Activated gamma-delta T cell treated with anti-CD3 and anti-CD28 coated beads, Interleukin-2, amount 50 U/mL, for 16 hours (primary cell): Measurements from ENCODE around the gene CERKL.

Experiments used
- DNase-seq: peaks from one replicate; pipeline ENCODE4 v3.0.0-alpha.2; 2020; ENCODE audit warnings: low read depth

The CERKL gene

GRCh38 chr2:181574321-181574720, 82.6 kb downstream of the CERKL start:
- no peak for DNase-seq

- no peak for DNase-seq
Observed at GRCh38 chr2:181573140-181573736, 83.7 kb downstream of the CERKL start.

DNA sequence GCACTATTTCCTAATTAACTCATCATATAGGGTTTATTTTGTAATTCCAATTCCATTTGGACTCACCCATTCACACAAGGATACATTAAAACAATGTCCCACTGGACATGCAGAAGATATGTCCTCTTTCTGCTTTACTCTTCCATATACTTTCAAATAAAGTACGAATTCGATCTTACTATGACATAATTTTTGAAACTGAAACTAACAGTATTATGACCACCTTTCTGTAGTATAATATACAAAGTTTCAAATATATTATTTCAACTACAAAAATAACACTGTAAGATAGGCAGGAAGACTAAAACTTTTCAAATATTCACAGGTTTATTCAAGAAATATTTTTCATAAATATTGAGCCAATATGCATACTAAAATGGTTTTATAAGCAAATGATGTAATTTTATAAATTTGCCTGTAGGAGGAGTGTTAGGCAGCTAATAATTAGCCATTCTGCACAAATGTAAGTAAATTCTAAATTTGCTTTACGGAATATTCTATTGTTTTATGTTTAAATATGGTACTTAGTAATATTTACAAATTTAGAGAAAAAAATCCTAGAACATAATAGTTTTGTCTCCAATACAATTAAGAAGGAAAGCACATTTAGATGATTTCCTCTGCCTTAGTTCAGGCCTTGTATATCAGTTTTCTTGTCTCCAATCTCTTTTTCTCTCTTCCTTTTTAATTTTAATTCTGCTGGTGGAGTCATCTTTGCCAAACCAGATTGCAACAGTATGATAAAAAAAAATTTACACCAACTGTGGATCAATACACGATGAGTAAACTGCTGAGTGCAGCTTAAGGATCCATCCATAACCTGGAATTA, 85.9 kb downstream of the CERKL start:
- no peak for DNase-seq

DNA sequence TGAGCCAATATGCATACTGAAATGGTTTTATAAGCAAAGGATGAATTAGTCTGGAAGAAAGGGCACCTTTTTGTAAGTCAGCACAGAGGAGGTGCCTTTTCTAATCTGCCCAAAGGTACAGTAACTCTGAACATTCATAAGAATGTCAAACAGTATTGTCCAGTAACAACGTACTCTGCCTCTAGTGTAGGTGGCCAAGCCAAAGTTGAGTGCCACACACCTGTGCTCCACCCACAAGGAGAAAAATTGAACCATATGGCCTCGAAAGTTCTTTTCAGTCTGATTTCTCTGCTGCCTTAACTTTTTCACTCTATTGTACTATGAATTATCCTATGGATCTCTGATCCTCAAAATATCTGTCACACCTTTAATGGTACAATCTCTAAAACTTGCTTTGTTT, 86.8 kb downstream of the CERKL start:
- no peak for DNase-seq

DNA sequence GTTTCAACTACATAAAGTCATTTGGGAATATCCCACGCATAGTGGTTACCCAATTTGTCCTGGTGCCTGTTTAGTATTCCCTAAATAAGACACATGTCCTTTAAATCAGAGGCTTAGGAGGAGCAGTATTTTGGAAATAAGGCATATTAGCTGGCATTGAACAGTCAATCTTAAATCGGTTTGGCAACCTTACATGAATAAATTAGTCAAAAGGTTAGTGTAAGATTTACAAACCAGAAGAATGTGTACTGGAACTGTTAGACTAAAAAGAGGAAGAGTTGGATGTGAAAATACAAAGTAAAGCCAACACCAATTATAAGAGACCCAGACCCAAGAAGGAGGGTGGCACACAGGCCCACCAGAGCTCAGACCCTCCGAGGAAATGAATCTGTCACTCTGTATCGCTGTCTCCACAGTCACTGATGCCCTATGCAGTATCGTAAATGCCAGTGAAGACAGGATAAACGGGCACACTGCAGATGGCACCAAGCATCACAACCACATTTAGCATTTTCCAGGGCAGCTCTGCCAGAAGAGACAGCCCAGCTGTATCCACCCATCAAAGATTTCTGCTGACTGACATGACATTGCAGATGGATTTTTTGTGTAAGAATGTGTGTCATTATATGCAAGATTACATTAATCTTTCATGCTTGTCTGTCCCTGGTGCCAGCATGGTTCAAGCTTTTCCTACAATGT, 90.4 kb downstream of the CERKL start:
- DNase-seq, result no peak

DNA sequence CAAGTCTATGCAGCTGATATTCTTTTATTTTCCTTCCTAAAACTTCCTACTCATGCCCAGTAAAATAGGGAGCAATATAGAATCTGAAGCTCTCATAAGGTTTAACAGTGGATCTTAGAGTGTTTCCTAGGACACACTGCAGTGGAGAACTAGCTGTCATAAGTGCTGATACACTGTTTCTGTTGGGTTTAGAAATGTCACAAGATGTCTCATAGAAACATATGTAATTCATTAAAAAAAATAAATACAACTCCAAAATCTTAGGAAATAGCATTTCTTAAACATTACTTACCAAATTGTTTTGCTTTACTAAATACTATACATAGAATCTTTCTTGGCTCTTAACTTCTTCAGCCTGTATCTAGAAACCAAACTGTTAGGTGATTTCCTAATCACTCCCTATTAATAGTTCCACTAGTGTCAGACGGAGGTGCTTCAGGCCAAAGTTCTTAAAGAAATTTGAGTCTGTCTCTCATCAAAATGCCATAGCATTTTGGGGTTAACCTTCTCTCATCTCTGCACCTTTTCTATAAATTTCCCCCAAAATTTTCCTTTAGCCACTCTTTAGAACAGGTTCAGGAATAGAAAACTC, 93.7 kb downstream of the CERKL start:
- no peak for DNase-seq

DNA sequence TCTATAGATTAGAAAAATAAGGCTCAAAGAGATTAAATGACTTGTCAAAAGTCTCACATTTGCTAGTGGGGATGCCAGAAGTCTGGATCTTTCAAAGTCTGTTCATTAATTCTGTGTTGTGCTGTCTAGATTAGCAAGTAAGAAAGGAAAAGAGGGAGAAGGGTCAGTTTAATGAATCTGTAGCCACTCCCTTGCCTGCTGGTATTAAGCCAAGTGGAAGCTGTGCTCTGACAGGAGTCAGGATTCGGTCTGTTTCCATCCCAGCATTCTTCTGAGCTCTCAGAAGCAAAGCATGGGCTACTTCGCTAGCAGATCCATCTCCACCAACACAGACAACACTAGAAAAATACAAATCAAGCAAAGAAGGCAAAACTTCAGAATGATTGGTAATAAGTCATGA, 98.5 kb downstream of the CERKL start:
- DNase-seq, result no peak

DNA sequence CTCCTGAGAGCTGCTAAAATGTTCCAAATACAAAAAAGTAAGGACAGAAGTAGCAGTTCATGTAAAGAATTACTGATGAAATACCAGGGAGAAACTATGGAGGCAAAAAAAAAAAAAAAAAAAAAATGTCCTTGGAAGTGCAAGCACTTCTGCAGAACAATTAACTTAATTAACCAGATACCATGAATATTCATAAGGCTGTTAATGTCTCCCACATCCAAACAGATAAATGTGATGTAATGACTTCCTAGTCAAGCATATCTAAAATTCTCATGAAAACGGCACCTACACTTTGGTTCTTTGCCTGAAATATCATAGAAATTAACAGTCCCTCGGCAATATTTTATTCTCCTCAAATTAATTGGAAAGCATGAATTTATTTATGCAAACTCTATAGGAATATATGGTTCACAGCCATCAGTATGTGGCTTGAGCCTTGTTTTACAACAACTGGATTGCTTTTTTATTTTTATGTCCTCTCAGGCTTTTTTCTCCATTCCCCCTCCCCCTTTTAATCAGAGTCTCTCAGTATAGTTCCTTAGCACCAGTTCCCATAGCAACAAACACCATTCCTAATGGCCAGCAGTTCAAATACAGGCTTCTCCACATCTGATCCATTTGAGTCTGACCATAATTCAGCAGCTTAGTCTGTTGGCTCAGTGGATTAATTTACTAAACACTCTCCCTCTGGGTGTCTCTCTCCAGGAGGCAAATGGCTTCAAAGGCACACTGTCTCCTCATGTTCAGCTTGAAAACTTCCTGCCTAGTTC, 102.7 kb downstream of the CERKL start:
- DNase-seq, result no peak

DNA sequence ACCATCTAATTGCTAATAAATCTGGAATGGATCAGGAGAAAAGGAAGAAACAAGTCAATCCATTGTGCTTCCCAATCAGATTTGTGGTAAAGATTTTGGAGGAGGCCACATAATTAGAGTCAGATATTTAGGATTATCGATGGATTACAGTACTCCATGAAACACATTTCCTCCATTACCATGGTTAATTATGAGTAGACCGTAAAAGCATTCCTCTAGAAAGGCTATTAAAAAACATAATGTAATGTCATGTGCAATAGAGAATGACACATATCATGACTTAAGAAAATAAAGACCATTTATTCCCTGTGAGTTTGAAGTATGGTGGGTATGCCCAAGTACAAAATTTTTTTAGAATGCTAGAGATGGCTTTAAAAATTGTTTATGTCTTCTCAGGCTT, 103.7 kb downstream of the CERKL start:
- DNase-seq, result no peak

- DNase-seq, result no peak
Observed at GRCh38 chr2:181552808-181553207, 104.1 kb downstream of the CERKL start.

DNA sequence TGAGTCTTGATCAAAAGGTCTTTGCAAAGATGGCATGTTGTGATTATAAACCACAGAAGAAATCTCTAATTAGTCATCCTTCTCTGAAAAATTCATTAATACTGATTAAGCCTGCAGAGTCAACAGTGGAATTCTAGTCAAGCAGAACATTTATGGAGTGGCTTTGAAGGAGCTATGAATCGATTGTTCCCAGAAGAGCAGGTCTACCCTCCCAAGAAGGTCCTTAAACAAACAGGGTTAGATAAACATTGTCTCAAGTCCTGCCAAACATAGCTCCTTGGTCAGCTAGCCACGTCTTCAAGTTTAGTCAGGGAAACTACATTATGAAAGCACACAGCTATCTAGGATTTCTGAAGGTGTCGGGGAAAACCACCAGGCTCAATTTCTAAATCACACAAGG, 110.8 kb downstream of the CERKL start:
- no peak for DNase-seq

DNA sequence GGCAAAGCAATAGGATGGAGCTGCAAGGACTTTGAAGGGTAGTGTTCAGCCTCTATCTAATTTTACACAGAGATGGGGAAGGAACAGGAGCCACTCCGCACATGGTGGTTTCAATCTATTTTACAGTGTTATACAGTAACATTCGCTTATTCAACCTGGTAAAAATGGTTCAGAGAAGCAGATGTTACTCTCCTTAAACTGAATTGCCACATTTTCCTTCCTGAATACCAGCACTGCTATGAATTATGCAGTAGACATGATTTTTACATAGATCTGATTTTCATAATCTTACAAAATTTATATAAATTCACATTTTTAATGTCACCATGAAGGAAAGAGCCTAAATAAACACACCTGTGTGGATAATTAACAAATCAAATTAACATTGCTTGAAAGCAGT, 114.7 kb downstream of the CERKL start:
- DNase-seq, result no peak

- no peak for DNase-seq
Observed at GRCh38 chr2:181540421-181540820, 116.5 kb downstream of the CERKL start.

DNA sequence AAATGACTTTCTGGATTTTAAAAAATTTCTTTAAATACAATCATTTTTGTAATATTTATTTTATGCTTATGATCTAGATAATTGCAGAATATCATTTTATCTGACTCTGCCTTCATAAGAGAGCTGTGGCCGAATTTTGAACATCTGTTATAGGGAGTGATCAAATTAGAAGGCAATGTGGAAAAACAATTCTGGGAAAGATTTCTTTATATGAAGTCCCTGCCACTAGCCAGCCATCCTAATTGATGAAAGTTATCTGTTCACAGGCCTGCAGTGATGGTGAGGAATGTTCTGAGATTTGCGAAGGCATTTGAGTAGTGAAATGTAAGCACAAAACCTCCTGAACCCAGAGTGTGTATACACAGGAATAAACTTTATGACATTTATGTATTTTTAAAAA, 120.2 kb downstream of the CERKL start:
- no peak for DNase-seq

DNA sequence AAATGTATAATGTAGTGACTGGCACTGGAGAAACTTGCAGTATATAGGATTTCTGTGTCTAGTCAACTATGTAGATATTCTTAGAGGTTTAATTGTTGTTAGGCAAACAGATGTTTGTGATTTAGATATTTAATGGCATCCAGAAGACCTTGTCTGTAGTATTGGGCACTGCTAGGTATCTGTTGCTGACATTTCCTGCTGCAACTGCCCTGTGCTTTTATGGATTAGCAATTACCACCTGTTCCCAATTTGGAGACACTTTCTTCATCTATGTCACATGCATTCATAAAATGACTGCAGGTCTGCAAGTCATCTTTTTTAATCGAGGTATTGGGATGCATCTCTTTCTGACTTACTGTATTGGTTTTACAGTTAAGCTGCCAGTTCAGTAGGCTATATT, 128.5 kb downstream of the CERKL start:
- DNase-seq, result no peak

DNA sequence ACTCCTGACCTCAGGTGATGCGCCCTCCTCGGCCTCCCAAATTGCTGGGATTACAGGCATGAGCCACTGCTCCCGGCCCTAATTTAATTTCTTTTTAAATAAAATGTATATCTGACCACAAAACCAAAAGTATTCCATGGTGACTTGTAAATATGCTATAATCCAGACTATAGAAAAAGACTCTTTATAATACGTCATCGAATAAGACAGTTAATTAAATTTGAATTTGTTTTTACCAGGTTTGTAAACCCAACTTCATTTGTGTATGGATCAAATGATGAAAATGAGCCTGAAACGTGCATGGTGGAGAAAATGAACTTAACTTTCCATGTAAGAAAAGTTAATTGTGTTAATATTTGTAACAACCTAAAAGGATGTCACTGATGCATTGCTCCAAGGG, 129.8 kb downstream of the CERKL start:
- DNase-seq, result no peak

DNA sequence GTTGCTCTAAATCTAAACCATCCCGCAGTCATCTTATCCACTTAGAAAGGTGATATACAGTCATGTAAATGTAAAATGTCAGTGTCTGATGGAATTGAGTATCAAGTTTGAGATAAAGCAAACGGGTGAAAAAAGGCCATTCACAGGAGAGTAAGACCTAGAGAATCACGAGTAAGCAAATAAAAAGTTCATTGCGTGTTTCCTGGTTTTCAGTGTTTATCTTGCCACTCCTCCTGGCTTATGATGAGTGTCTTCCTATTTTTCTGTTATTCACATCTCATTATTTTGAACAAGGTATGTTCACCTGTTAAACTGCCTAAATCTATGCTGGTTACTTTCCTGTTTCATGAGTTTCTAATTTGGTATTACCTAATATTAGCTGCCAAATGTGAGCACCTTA, 130.9 kb downstream of the CERKL start:
- DNase-seq, result no peak

- DNase-seq, result no peak
Observed at GRCh38 chr2:181523756-181524155, 133.1 kb downstream of the CERKL start.

GRCh38 chr2:181520253-181520652, 136.7 kb downstream of the CERKL start:
- DNase-seq, result no peak

DNA sequence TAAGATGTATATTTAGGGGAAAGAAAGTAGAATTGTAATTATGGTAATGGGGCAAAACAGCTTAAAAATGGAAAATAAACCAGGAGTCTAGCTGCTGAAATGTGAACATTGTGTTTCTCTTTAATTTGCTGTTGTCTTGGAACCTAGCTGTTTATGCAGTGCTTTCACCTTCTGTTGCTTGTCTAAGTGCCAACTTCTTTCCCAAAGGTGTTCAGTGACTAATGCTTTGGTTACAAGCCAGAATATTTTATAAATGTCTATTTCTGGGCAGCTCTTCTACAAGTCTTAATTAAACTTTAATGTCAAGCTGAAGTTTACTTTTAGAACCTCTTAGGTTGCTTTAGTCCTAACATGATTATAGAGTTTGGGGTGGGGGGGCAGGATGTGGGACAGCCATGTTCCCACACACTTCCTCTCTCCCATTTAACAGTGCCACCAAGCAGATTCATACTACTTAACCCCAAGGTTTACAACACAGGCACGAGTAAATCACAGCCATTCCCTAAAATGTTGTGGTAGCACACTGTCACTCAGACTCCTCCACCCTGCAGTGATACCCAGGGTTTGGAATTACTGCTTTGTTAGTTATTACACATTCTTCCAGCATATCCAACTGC, 139.1 kb downstream of the CERKL start:
- no peak for DNase-seq

GRCh38 chr2:181516992-181517391, 139.9 kb downstream of the CERKL start:
- no peak for DNase-seq

DNA sequence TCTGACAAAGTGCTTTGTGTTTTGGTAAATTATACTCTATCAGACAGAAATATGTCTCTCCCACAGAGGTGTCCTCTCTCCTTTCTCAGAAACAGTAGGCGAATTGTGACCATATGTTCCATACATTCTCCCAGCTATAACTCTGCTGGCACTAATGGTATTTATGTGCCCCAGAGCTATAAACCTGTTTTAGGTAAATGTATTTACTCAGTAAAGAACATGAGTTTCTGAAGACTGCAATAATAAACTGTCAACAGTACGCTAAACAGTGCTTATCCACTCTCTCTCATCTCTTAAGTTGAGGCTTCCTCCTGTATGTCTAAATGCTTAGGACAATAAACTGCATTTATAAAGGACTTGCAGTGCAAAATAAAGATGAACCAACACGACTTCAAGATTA, 141.2 kb downstream of the CERKL start:
- DNase-seq, result no peak
